Endodermal cell (in vitro differentiated cells): ENCODE measurements around the gene HBP1. TPM values are rescaled to one million over a fixed set of nuclear protein-coding genes. Genes with fewer than 3 reads are reported as not detected.

ENCODE experiments used
- DNase-seq: peaks from one replicate; pipeline ENCODE4 v3.0.0-alpha.2; 2017
- H3K27ac ChIP-seq: 2 replicates; pipeline ENCODE4 v1.5.1; 2013; ENCODE audit warnings: mild to moderate bottlenecking, low read depth, low read length, moderate library complexity
- H3K27me3 ChIP-seq: 2 replicates; pipeline ENCODE4 v1.6.1; 2013; ENCODE audit warnings: mild to moderate bottlenecking, low read length, moderate library complexity; ENCODE audit not compliant: insufficient read depth, control insufficient read depth, poor library complexity, severe bottlenecking
- H3K36me3 ChIP-seq: 2 replicates; pipeline ENCODE4 v1.7.0; 2013; ENCODE audit warnings: mild to moderate bottlenecking, low read length, moderate library complexity; ENCODE audit not compliant: control insufficient read depth, insufficient read depth
- H3K4me1 ChIP-seq: one replicate; pipeline ENCODE4 v1.7.0; 2013; ENCODE audit warnings: low read length; ENCODE audit not compliant: control insufficient read depth, insufficient read depth
- H3K4me3 ChIP-seq: 2 replicates; pipeline ENCODE4 v1.5.1; 2013; ENCODE audit warnings: mild to moderate bottlenecking, low read length, moderate library complexity
- H3K9ac ChIP-seq: 2 replicates; pipeline ENCODE4 v1.6.1; 2013; ENCODE audit warnings: mild to moderate bottlenecking, low read length, moderate library complexity; ENCODE audit not compliant: poor library complexity, severe bottlenecking; ENCODE audit errors: extremely low read depth
- H3K9me3 ChIP-seq: 2 replicates; pipeline ENCODE4 v1.6.1; 2013; ENCODE audit warnings: mild to moderate bottlenecking, low read length, moderate library complexity; ENCODE audit not compliant: control insufficient read depth
- H3K27ac Mint-ChIP-seq: 2 replicates; pipeline ENCODE4 v1.8.0; 2020; ENCODE audit warnings: mixed read lengths
- H3K27me3 Mint-ChIP-seq: 2 replicates; pipeline ENCODE4 v1.8.0; 2021; ENCODE audit warnings: mild to moderate bottlenecking, mixed read lengths; ENCODE audit not compliant: insufficient read depth
- H3K36me3 Mint-ChIP-seq: 2 replicates; pipeline ENCODE4 v1.8.0; 2020; ENCODE audit warnings: low read depth, mixed read lengths
- H3K4me1 Mint-ChIP-seq: 2 replicates; pipeline ENCODE4 v1.8.0; 2020; ENCODE audit warnings: mixed read lengths
- H3K4me3 Mint-ChIP-seq: 2 replicates; pipeline ENCODE4 v1.8.0; 2020; ENCODE audit warnings: mild to moderate bottlenecking, moderate library complexity, mixed read lengths
- H3K9me3 Mint-ChIP-seq: 2 replicates; pipeline ENCODE4 v1.8.0; 2020; ENCODE audit warnings: mild to moderate bottlenecking, mixed read lengths
- WGBS, 2 experiments: methylation state at CpG; one replicate each; pipeline versions ENCODE4 v1.1.5 to v1.1.7; 2013; ENCODE audit warnings: missing lambda C conversion rate in 2 of 2, mixed read lengths in 1 of 2; ENCODE audit not compliant: insufficient coverage in 1 of 2, insufficient read length in 1 of 2; 5-methylcytosine and 5-hydroxymethylcytosine counted together
- total RNA-seq, 2 donors: library from RNA; stranded (reverse); fragmentation: NEBNext Ultra II Directional in 1 of 2; extraction: Animal tissue kit (Norgen Biotek cat#: 25700) in 1 of 2; gene quantifications; 2 replicates in 1 of 2; 3 replicates in 1 of 2; pipeline ENCODE4 v1.2.1, GENCODE V29; 2021
- TF ChIP-seq, protein P1 (sequence below): fragments of 200-600 bp; sonication (generic); conservative IDR thresholded peaks from 2 replicates; pipeline ENCODE4 v1.5.0; 2021; ENCODE audit warnings: antibody characterized with exemption, mild to moderate bottlenecking

The HBP1 gene
- total RNA-seq, 2 donors from 2014 or later = 39.3 to 51.0 TPM

DNA sequence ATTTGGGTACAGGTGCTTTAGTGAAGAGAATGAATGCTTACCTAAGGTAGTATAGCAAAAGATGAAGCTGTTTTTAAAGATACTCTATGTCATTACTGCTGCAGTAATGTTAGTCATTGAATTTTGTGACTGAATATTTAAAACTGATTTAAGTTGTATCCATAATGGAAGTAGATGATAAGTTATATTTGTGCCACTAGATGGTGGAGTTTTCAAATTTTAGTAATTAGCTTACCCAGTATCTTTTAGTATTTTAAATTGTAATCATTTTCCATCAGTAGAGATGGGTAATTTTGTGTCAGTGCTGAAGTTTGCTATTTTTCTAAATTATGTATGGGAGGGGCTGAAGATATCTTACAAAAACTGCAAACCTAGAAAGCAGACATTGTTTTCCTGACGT lies 25.2 kb downstream of the HBP1 start:
- WGBS, 2 experiments = 91% methylated on average over 1 of the region's 1 CpG; no CpG with 5 or more reads in 1 of the 2 experiments
- H3K27ac Mint-ChIP-seq = no peak overlapping the region
- H3K36me3 Mint-ChIP-seq = peaks cover 31% of the 10 kb centered on the region
- H3K27me3 Mint-ChIP-seq = no peaks in the 10 kb centered on the region
- TF ChIP-seq, protein P1, sequence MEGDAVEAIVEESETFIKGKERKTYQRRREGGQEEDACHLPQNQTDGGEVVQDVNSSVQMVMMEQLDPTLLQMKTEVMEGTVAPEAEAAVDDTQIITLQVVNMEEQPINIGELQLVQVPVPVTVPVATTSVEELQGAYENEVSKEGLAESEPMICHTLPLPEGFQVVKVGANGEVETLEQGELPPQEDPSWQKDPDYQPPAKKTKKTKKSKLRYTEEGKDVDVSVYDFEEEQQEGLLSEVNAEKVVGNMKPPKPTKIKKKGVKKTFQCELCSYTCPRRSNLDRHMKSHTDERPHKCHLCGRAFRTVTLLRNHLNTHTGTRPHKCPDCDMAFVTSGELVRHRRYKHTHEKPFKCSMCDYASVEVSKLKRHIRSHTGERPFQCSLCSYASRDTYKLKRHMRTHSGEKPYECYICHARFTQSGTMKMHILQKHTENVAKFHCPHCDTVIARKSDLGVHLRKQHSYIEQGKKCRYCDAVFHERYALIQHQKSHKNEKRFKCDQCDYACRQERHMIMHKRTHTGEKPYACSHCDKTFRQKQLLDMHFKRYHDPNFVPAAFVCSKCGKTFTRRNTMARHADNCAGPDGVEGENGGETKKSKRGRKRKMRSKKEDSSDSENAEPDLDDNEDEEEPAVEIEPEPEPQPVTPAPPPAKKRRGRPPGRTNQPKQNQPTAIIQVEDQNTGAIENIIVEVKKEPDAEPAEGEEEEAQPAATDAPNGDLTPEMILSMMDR = no peak
- Histone ChIP-seq H3K36me3 (peaks cover 78% of the 10 kb centered on the region), H3K27ac (no peak overlapping the region), H3K4me1 (no peaks in the 10 kb centered on the region), H3K4me3 (no peak overlapping the region), H3K27me3 (no peaks in the 10 kb centered on the region), H3K9ac (no peak overlapping the region), H3K9me3 (no peaks in the 10 kb centered on the region)
- no peak overlapping the region for H3K4me3 Mint-ChIP-seq
- H3K9me3 Mint-ChIP-seq = no peaks in the 10 kb centered on the region
- H3K4me1 Mint-ChIP-seq = no peaks in the 10 kb centered on the region
- DNase-seq = no peak

DNA sequence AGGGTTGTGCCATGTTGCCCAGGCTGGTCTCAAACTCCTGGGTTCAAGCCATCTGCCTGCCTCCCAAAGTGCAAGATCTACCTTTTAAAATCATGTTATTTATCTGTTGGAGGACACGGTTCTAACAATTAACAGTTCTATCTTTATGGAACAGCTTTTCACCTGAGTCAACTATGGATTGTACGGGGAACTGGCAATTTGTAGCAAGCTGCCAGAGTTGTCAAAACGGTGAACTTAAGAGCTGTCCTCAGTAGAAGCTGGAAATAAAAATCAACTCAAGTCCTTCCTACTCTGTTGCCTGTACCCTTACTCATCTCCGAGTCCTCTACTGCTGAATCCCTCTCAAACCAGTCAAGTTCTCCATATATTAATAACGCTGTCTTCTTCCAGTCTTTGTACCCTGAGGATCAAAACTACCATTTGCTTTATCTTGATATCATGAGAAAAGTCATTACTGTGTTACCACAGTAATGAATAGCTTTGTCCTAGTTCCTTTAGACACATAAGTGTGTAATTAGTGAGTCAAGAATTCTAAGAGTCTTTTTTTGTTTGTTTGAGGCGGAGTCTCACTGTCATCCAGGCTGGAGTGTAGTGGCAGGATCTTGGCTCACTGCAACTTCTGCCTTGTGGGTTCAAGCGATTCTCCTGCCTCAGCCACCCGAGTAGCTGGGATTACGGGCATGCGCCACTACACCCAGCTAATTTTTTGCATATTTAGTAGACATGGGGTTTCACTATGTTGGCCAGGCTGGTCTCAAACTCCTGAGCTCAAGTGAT lies 28.2 kb downstream of the HBP1 start:
- Mint-ChIP-seq H3K27ac (no peak overlapping the region), H3K4me3 (no peak overlapping the region), H3K4me1 (no peaks in the 10 kb centered on the region), H3K27me3 (no peaks in the 10 kb centered on the region), H3K9me3 (no peaks in the 10 kb centered on the region), H3K36me3 (peaks cover 39% of the 10 kb centered on the region)
- no peak for DNase-seq
- no peak overlapping the region for H3K4me3 ChIP-seq
- no peak overlapping the region for H3K27ac ChIP-seq
- 94 to 95% methylated on average over 10 of the region's 10 CpGs for WGBS, 2 experiments
- H3K27me3 ChIP-seq = no peaks in the 10 kb centered on the region
- H3K4me1 ChIP-seq = no peaks in the 10 kb centered on the region
- no peaks in the 10 kb centered on the region for H3K9me3 ChIP-seq
- TF ChIP-seq, protein P1 = no peak
- no peak overlapping the region for H3K9ac ChIP-seq
- H3K36me3 ChIP-seq = peaks cover 78% of the 10 kb centered on the region

DNA sequence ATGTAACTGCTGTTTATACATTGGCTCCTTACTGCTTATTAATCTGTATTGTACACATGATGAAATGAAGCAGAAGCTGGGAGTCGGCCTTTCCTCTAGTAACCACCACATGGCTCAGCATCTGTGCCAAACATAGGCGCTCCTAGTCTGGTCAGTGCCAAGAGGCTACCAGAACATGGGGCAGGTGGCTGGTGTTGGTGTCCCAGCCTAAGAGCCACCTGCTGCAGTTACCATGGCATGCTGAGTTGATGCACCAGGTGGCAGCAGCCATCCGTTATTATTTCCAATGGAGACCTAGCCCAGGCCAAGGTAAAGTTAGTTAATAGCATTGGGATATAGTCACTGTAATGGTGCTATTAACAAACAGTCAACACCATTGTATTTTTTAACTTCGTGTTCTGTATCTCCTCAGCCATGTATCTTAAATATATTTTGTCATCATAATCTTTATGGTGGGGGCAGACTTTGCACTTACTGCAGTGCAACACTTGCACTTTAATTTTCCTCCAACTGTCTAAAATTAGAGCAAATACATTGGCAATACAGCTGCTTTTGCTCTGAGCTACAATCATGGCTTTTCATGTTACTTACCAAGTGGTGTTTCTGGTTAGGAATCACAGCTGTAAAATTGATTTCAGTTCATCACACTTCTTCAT lies 33.1 kb downstream of the HBP1 start:
- H3K27ac Mint-ChIP-seq = no peak overlapping the region
- Histone ChIP-seq H3K9ac (no peak overlapping the region), H3K27ac (no peak overlapping the region), H3K4me1 (peaks cover 3% of the 10 kb centered on the region), H3K9me3 (no peaks in the 10 kb centered on the region), H3K36me3 (peaks cover 77% of the 10 kb centered on the region), H3K4me3 (no peak overlapping the region), H3K27me3 (no peaks in the 10 kb centered on the region)
- peak; percentile 86 for DNase-seq
- TF ChIP-seq, protein P1 = peak; percentile 81
- WGBS, 2 experiments = 87 to 100% methylated on average over 1 to 4 of the region's 4 CpGs
- H3K4me1 Mint-ChIP-seq = peaks cover 6% of the 10 kb centered on the region
- H3K27me3 Mint-ChIP-seq = no peaks in the 10 kb centered on the region
- no peak overlapping the region for H3K4me3 Mint-ChIP-seq
- H3K36me3 Mint-ChIP-seq = peaks cover 40% of the 10 kb centered on the region
- H3K9me3 Mint-ChIP-seq = no peaks in the 10 kb centered on the region
